HG03565 (cell line): ENCODE results near the gene OTOF.

Experiments
- ATAC-seq: cut with Tn5 transposase; IDR thresholded peaks from one replicate; pipeline ENCODE4 v1.9.1; 2021; ENCODE audit warnings: mild to moderate bottlenecking, moderate library complexity; ENCODE audit not compliant: unreplicated experiment

OTOF gene

GRCh38 chr2:26454561-26455001 is 23.3 kb downstream of the OTOF start:
- ATAC-seq, result no peak

GRCh38 chr2:26453421-26454329 is 24.2 kb downstream of the OTOF start:
- ATAC-seq, result no peak

- ATAC-seq, result no peak
Observed at GRCh38 chr2:26451700-26452099, 26.2 kb downstream of the OTOF start.

GRCh38 chr2:26450031-26450635 is 27.8 kb downstream of the OTOF start:
- no peak for ATAC-seq

GRCh38 chr2:26449278-26450030 is 28.5 kb downstream of the OTOF start:
- ATAC-seq, result no peak

- ATAC-seq, result no peak
Observed at GRCh38 chr2:26448651-26449050, 29.3 kb downstream of the OTOF start.

- ATAC-seq, result no peak
Observed at GRCh38 chr2:26444236-26444635, 33.7 kb downstream of the OTOF start.

- no peak for ATAC-seq
Observed at GRCh38 chr2:26442707-26443106, 35.2 kb downstream of the OTOF start.

GRCh38 chr2:26442301-26442700 is 35.6 kb downstream of the OTOF start:
- ATAC-seq, result no peak

- no peak for ATAC-seq
Observed at GRCh38 chr2:26438926-26439325, 39.0 kb downstream of the OTOF start.

GRCh38 chr2:26438526-26438925 is 39.4 kb downstream of the OTOF start:
- no peak for ATAC-seq

GRCh38 chr2:26435106-26435505 is 42.8 kb downstream of the OTOF start:
- ATAC-seq, result no peak

GRCh38 chr2:26432859-26433258 is 45.1 kb downstream of the OTOF start:
- ATAC-seq, result no peak

GRCh38 chr2:26432363-26432762 is 45.6 kb downstream of the OTOF start:
- ATAC-seq, result no peak

GRCh38 chr2:26430826-26431225 is 47.1 kb downstream of the OTOF start:
- no peak for ATAC-seq

GRCh38 chr2:26429779-26430578 is 47.9 kb downstream of the OTOF start:
- ATAC-seq, result no peak

- ATAC-seq, result no peak
Observed at GRCh38 chr2:26428846-26429245, 49.1 kb downstream of the OTOF start.

GRCh38 chr2:26424221-26424620 is 53.7 kb downstream of the OTOF start:
- ATAC-seq, result no peak

GRCh38 chr2:26423750-26424149 is 54.2 kb downstream of the OTOF start:
- no peak for ATAC-seq

- no peak for ATAC-seq
Observed at GRCh38 chr2:26422947-26423629, 54.8 kb downstream of the OTOF start.
